Fibroblast of the aortic adventitia (primary cell): ENCODE results near the gene RPS6KA5. TPM values are rescaled to one million over a fixed set of nuclear protein-coding genes. Genes with fewer than 3 reads are reported as not detected.

Experiments used
- DNase-seq: peaks from one replicate; pipeline ENCODE4 v3.0.0-alpha.2; 2010; ENCODE audit warnings: low read depth
- H3K4me3 ChIP-seq: 2 replicates; pipeline ENCODE4 v1.5.1; 2011; ENCODE audit warnings: low read depth, mild to moderate bottlenecking, control low read depth, low read length, moderate library complexity
- CTCF ChIP-seq: IDR thresholded peaks from 2 replicates; pipeline ENCODE4 v1.5.1; 2011; ENCODE audit warnings: mild to moderate bottlenecking, low read length, control low read depth, inconsistent platforms; ENCODE audit not compliant: insufficient read depth
- total RNA-seq: library from RNA; depleted of rRNA; stranded (reverse); fragments of >200 nt; gene quantifications from 2 replicates; pipeline ENCODE4 v1.2.3, GENCODE V29; 2012; ENCODE audit warnings: low replicate concordance

RPS6KA5 gene
- total RNA-seq, 1 donor, result 5.0 TPM

- no peak for TF ChIP-seq CTCF
- H3K4me3 ChIP-seq, result no peak overlapping the region
- no peak for DNase-seq
These were observed 170.0 kb downstream of the RPS6KA5 start for GRCh38 chr14:90890322-90891020.

DNA sequence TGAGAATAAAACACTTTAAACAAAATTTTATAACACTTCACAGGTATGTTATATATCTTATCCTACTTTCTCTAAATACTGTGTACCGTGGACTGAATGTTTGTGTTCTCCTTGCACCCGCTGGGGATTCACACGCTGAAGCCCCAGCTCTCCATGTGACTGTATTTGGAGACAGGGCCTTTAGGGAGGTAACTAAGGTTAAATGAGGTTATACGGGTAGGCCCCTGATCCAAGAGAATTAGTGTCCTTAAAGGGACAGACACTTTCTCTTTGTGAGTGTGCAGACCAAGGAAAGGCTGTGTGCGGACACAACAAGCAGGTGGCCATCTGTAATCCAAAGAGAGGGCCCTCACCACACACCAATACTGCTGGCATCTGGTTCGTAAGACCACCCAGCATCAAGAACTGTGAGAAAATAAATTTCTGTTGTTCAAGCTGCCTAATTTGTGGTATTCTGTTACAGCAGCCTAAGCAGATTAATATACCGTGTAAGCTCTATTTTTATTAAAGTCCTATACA lies 174.1 kb downstream of the RPS6KA5 start:
- TF ChIP-seq CTCF, result no peak
- no peak overlapping the region for H3K4me3 ChIP-seq
- no peak for DNase-seq

DNA sequence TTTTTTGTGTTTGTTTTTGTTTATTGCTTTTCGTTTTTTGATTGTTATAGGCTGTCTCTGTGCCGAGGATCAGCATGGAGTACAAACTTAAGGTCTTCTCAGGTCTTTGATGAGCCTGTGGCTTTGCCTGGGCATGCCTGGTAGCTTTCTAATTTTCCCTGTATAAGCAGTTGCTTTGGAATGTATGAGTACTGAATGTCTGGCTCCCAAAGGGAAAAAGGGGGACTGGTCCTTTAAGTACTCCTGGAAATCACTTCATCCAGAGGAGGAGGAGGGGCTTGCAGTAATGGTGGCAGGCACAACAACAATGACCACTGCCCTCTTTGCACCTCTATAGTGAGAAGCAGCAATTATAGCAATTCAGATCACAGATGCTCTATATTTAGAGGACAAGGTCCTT lies 176.7 kb downstream of the RPS6KA5 start:
- H3K4me3 ChIP-seq, result no peak overlapping the region
- no peak for TF ChIP-seq CTCF
- peak; percentile 33 for DNase-seq

- no peak for DNase-seq
- TF ChIP-seq CTCF, result no peak
- H3K4me3 ChIP-seq, result no peak overlapping the region
These were observed 177.2 kb downstream of the RPS6KA5 start for GRCh38 chr14:90883197-90883596.

GRCh38 chr14:90880282-90880681 lies 180.2 kb downstream of the RPS6KA5 start:
- DNase-seq, result no peak
- TF ChIP-seq CTCF, result no peak
- H3K4me3 ChIP-seq, result no peak overlapping the region

- no peak for TF ChIP-seq CTCF
- no peak for DNase-seq
- no peak overlapping the region for H3K4me3 ChIP-seq
These were observed 185.8 kb downstream of the RPS6KA5 start for GRCh38 chr14:90874599-90874998.

GRCh38 chr14:90871605-90872233 lies 188.7 kb downstream of the RPS6KA5 start:
- peak; percentile 66 for DNase-seq
- no peak overlapping the region for H3K4me3 ChIP-seq
- no peak for TF ChIP-seq CTCF
